ENCODE measurements around the gene DENND6B. TPM values are rescaled to one million over a fixed set of nuclear protein-coding genes. Genes with fewer than 3 reads are reported as not detected.
"Not testable (repeated sequence)": the region's sequence is repeated elsewhere in the genome, so short reads cannot be mapped to it uniquely, and the experiment has no call there.

DENND6B gene
- 10 to 100 TPM in 2 of 3 donors, 1 to 10 TPM in 1; 9.0 to 12.0 (median 11.2) TPM for polyA plus RNA-seq (ENCODE audit: insufficient read length in 3 of 3)

GRCh38 chr22:50326956-50327710, at the start of gene DENND6B:
Gene DENND6B (minus strand): TSS chr22:50327012. CDS start chr22:50326988, 24 bp downstream.
- DNase-seq (ENCODE audit: low read depth in 3 of 3, low spot score in 2 of 3): peak in 1 of 3 donors; percentile 79

GRCh38 chr22:50376085-50376651, 49.4 kb upstream of the DENND6B start:
- DNase-seq (ENCODE audit: low read depth in 3 of 3, low spot score in 2 of 3): no peak

- DNase-seq (ENCODE audit: low read depth in 3 of 3, low spot score in 2 of 3): no peak
These were observed 44.4 kb upstream of the DENND6B start for GRCh38 chr22:50371101-50371648.

GRCh38 chr22:50367778-50368500, 41.1 kb upstream of the DENND6B start:
- no peak for DNase-seq (ENCODE audit: low read depth in 3 of 3, low spot score in 2 of 3)

GRCh38 chr22:50363803-50364194, 37.0 kb upstream of the DENND6B start:
- not testable (repeated sequence) for DNase-seq (ENCODE audit: low read depth in 3 of 3, low spot score in 2 of 3)

- no peak for DNase-seq (ENCODE audit: low read depth in 3 of 3, low spot score in 2 of 3)
These were observed 36.5 kb upstream of the DENND6B start for GRCh38 chr22:50363166-50363802.

GRCh38 chr22:50361688-50362087, 34.9 kb upstream of the DENND6B start:
- no peak for DNase-seq (ENCODE audit: low read depth in 3 of 3, low spot score in 2 of 3)

- DNase-seq (ENCODE audit: low read depth in 3 of 3, low spot score in 2 of 3): no peak
These were observed 34.4 kb upstream of the DENND6B start for GRCh38 chr22:50361222-50361621.

GRCh38 chr22:50360578-50360977, 33.8 kb upstream of the DENND6B start:
- no peak for DNase-seq (ENCODE audit: low read depth in 3 of 3, low spot score in 2 of 3)

GRCh38 chr22:50357756-50358155, 30.9 kb upstream of the DENND6B start:
- no peak for DNase-seq (ENCODE audit: low read depth in 3 of 3, low spot score in 2 of 3)

- no peak for DNase-seq (ENCODE audit: low read depth in 3 of 3, low spot score in 2 of 3)
These were observed 30.4 kb upstream of the DENND6B start for GRCh38 chr22:50357222-50357621.

GRCh38 chr22:50356186-50356585, 29.4 kb upstream of the DENND6B start:
- no peak for DNase-seq (ENCODE audit: low read depth in 3 of 3, low spot score in 2 of 3)

GRCh38 chr22:50348058-50348457, 21.2 kb upstream of the DENND6B start:
- DNase-seq (ENCODE audit: low read depth in 3 of 3, low spot score in 2 of 3): no peak

GRCh38 chr22:50347157-50347556, 20.3 kb upstream of the DENND6B start:
- no peak for DNase-seq (ENCODE audit: low read depth in 3 of 3, low spot score in 2 of 3)

GRCh38 chr22:50346470-50346869, 19.7 kb upstream of the DENND6B start:
- DNase-seq (ENCODE audit: low read depth in 3 of 3, low spot score in 2 of 3): no peak

GRCh38 chr22:50343541-50343935, 16.7 kb upstream of the DENND6B start:
- DNase-seq (ENCODE audit: low read depth in 3 of 3, low spot score in 2 of 3): no peak

GRCh38 chr22:50342651-50343540, 16.1 kb upstream of the DENND6B start, which contains the start of gene PPP6R2:
Gene PPP6R2 (plus strand): TSS chr22:50343327. CDS start chr22:50393909, 50,582 bp downstream.
- peak in 1 of 3 donors; percentile 41 for DNase-seq (ENCODE audit: low read depth in 3 of 3, low spot score in 2 of 3)

GRCh38 chr22:50341977-50342650, 15.3 kb upstream of the DENND6B start:
- peak in 2 of 3 donors; percentile 70 to 81 for DNase-seq (ENCODE audit: low read depth in 3 of 3, low spot score in 2 of 3)

Measured in right renal cortex interstitium (tissue), 3 donors.